Measurements from ENCODE around the gene RNASEH2B. TPM values are rescaled to one million over a fixed set of nuclear protein-coding genes. Genes with fewer than 3 reads are reported as not detected.

RNASEH2B gene
- total RNA-seq, 4 donors from 2014 or later, result 11.1 to 45.0 (median 31.8) TPM

GRCh38 chr13:50999641-51000040 is 90.0 kb downstream of the RNASEH2B start:
- no peak for DNase-seq
- Histone ChIP-seq H3K36me3 (no peaks in the 10 kb centered on the region), H3K27ac (no peak overlapping the region), H3K9me3 (no peaks in the 10 kb centered on the region), H3K4me3 (no peak overlapping the region), H3K27me3 (no peaks in the 10 kb centered on the region), H3K4me1 (peaks cover 3 to 18% (median 12%) of the 10 kb centered on the region in 3 donors)
- intact Hi-C loops (cut with DNase I), result no loop called here
- TF ChIP-seq POLR2A (IDR thresholded peaks at IDR 0.05) (no peak), CTCF (IDR thresholded peaks at IDR 0.05) (no peak)
- 87 to 98% methylated on average over 5 to 7 of the region's 7 CpGs for WGBS, 2 donors

GRCh38 chr13:51000061-51000460 is 90.5 kb downstream of the RNASEH2B start:
- Histone ChIP-seq H3K36me3 (no peaks in the 10 kb centered on the region), H3K9me3 (no peaks in the 10 kb centered on the region), H3K27ac (no peak overlapping the region), H3K4me3 (no peak overlapping the region), H3K27me3 (peaks cover 0 to 3% (median 0%) of the 10 kb centered on the region in 4 donors), H3K4me1 (peaks cover 3 to 18% (median 12%) of the 10 kb centered on the region in 3 donors)
- WGBS, 2 donors, result 100% methylated on average over 1 of the region's 5 CpGs; no CpG with 5 or more reads in 1 of the 2 donors
- DNase-seq, result no peak
- TF ChIP-seq POLR2A (IDR thresholded peaks at IDR 0.05) (no peak), CTCF (IDR thresholded peaks at IDR 0.05) (no peak)
- intact Hi-C loops (cut with DNase I), result no loop called here

- intact Hi-C loops (cut with DNase I), result no loop called here
- H3K9me3 ChIP-seq, result no peaks in the 10 kb centered on the region
- WGBS, 2 donors, result 35 to 42% methylated on average over 6 to 10 of the region's 15 CpGs
- H3K27me3 ChIP-seq, result peaks cover 0 to 8% (median 0%) of the 10 kb centered on the region in 4 donors
- no peak overlapping the region for H3K27ac ChIP-seq
- H3K4me3 ChIP-seq, result no peak overlapping the region
- no peak for DNase-seq
- peaks cover 3 to 21% (median 12%) of the 10 kb centered on the region in 3 donors for H3K4me1 ChIP-seq
- no peaks in the 10 kb centered on the region for H3K36me3 ChIP-seq
- TF ChIP-seq CTCF (IDR thresholded peaks at IDR 0.05), result no peak
- no peak for TF ChIP-seq POLR2A (IDR thresholded peaks at IDR 0.05)
These were observed 91.1 kb downstream of the RNASEH2B start for GRCh38 chr13:51000571-51001260.

- 67 to 75% methylated on average over 6 of the region's 8 CpGs for WGBS, 2 donors
- intact Hi-C loops (cut with DNase I), result no loop called here
- peaks cover 0 to 8% (median 0%) of the 10 kb centered on the region in 4 donors for H3K27me3 ChIP-seq
- no peaks in the 10 kb centered on the region for H3K9me3 ChIP-seq
- no peak overlapping the region for H3K27ac ChIP-seq
- H3K4me1 ChIP-seq, result peaks cover 3 to 26% (median 12%) of the 10 kb centered on the region in 3 donors
- no peak for TF ChIP-seq POLR2A (IDR thresholded peaks at IDR 0.05)
- no peak for DNase-seq
- no peak overlapping the region for H3K4me3 ChIP-seq
- H3K36me3 ChIP-seq, result no peaks in the 10 kb centered on the region
These were observed 91.7 kb downstream of the RNASEH2B start for GRCh38 chr13:51001335-51001734.

GRCh38 chr13:51002736-51003135 is 93.1 kb downstream of the RNASEH2B start:
- no peak overlapping the region for H3K4me3 ChIP-seq
- 69 to 100% methylated on average over 1 of the region's 1 CpG for WGBS, 2 donors

More at GRCh38 chr13:51002736-51003135, 93.1 kb downstream of the RNASEH2B start:
- Histone ChIP-seq H3K27me3 (peaks cover 0 to 8% (median 0%) of the 10 kb centered on the region in 4 donors), H3K27ac (no peak overlapping the region), H3K36me3 (no peaks in the 10 kb centered on the region), H3K4me1 (peaks cover 3 to 29% (median 12%) of the 10 kb centered on the region in 3 donors), H3K9me3 (no peaks in the 10 kb centered on the region)
- TF ChIP-seq POLR2A (IDR thresholded peaks at IDR 0.05) (no peak), CTCF (IDR thresholded peaks at IDR 0.05) (no peak)
- DNase-seq, result no peak
- intact Hi-C loops (cut with DNase I), result no loop called here
